ENCODE results near the gene RNF227. TPM values are rescaled to one million over a fixed set of nuclear protein-coding genes. Genes with fewer than 3 reads are reported as not detected.
"Not testable (repeated sequence)": the region's sequence is repeated elsewhere in the genome, so short reads cannot be mapped to it uniquely, and the experiment has no call there.

RNF227 gene
- total RNA-seq, 2 experiments from 2014 or later, result 3.8 to 4.7 TPM

DNA sequence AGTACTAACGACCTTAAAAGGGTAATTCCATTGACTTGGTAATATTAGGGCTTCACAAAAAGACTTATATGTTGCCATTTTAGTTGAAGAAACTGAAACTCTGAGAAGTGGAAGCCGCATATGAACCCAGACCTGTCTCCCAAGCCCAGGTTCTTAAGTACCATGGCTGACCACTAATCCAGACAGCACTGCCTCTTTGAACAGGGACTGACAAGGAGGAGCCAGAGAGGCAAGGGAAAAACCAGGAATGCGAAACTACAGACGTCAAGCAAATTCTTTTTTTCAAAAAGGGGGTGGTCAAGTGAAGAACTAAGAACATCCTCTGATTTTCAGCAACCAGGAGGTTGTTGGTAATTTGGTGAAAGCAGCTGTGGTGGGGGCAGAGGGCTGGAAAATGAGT, 43.0 kb downstream of the RNF227 start:
- Histone ChIP-seq H4K20me1 (ENCODE audit: insufficient read depth, low read length) (no peaks in the 10 kb centered on the region; the same call in 1 of the 2 replicates), H3K9me3 (ENCODE audit: low read length) (no peaks in the 10 kb centered on the region), H3K27ac (ENCODE audit: low read depth, low read length, poor library complexity, severe bottlenecking) (no peak overlapping the region), H3K4me1 (ENCODE audit: insufficient read depth, low read length, poor library complexity, severe bottlenecking) (peaks cover 9% of the 10 kb centered on the region), H3K9me2 (ENCODE audit: insufficient read depth, low read length) (no peaks in the 10 kb centered on the region), H3K4me3 (ENCODE audit: low read depth, low read length, poor library complexity, severe bottlenecking) (no peak overlapping the region), H3K79me2 (ENCODE audit: insufficient read depth, low read depth, low read length) (peaks cover 29% of the 10 kb centered on the region; the same call in 1 of the 2 replicates), H3K4me2 (ENCODE audit: low read length) (no peak overlapping the region), H2AFZ (ENCODE audit: low read length) (no peak overlapping the region), H3K36me3 (ENCODE audit: insufficient read depth, low read length) (peaks cover 93% of the 10 kb centered on the region)
- ChIA-PET POLR2A (no interaction called here), CTCF (ENCODE audit: unreplicated experiment) (no interaction called here)
- no peak for TF ChIP-seq EZH2phosphoT487 (IDR thresholded peaks at IDR 0.05; ENCODE audit: borderline replicate concordance, low read depth, low read length)
- TF ChIP-seq, protein P1, sequence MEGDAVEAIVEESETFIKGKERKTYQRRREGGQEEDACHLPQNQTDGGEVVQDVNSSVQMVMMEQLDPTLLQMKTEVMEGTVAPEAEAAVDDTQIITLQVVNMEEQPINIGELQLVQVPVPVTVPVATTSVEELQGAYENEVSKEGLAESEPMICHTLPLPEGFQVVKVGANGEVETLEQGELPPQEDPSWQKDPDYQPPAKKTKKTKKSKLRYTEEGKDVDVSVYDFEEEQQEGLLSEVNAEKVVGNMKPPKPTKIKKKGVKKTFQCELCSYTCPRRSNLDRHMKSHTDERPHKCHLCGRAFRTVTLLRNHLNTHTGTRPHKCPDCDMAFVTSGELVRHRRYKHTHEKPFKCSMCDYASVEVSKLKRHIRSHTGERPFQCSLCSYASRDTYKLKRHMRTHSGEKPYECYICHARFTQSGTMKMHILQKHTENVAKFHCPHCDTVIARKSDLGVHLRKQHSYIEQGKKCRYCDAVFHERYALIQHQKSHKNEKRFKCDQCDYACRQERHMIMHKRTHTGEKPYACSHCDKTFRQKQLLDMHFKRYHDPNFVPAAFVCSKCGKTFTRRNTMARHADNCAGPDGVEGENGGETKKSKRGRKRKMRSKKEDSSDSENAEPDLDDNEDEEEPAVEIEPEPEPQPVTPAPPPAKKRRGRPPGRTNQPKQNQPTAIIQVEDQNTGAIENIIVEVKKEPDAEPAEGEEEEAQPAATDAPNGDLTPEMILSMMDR (conservative IDR thresholded peaks at IDR 0.05; ENCODE audit: low read length), result no peak
- DNase-seq (ENCODE audit: low spot score), result no peak
- no TSS peak for BruUV-seq (replicated peaks)
- intact Hi-C loops (cut with micrococcal nuclease; ENCODE audit: unreplicated experiment), result no loop called here

DNA sequence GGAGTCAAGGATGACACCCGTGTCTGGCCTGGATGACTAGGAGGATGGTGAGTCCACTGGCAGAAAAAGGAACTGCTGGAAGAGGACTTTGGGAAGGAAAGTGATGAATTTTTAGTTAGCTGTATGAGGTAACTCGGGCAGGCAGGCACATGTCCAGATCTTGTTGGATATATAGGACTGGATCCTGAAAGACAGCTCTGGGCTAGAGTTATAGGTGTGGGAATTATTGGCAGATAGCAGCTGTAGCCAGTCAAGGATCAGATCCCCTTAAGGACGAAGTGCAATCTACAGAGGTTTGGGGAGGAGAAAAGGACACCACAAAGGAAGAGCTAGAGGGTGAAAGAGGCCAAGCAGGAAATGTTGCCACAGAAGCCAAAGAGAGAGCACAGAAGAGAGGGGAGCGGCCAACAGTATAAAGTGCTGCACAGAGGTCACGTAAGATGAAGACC, 48.2 kb downstream of the RNF227 start:
- no peaks in the 10 kb centered on the region for H3K9me2 ChIP-seq (ENCODE audit: insufficient read depth, low read length)
- H3K4me3 ChIP-seq (ENCODE audit: low read depth, low read length, poor library complexity, severe bottlenecking), result no peak overlapping the region
- no peak for TF ChIP-seq EZH2phosphoT487 (IDR thresholded peaks at IDR 0.05; ENCODE audit: borderline replicate concordance, low read depth, low read length)
- TF ChIP-seq, protein P1 (conservative IDR thresholded peaks at IDR 0.05; ENCODE audit: low read length), result no peak
- H3K9me3 ChIP-seq (ENCODE audit: low read length), result no peaks in the 10 kb centered on the region
- H3K4me1 ChIP-seq (ENCODE audit: insufficient read depth, low read length, poor library complexity, severe bottlenecking), result peaks cover 13% of the 10 kb centered on the region
- intact Hi-C loops (cut with micrococcal nuclease; ENCODE audit: unreplicated experiment), result no loop called here
- no peak overlapping the region for H2AFZ ChIP-seq (ENCODE audit: low read length)
- H3K4me2 ChIP-seq (ENCODE audit: low read length), result no peak overlapping the region
- peaks cover 13% of the 10 kb centered on the region; the same call in 1 of the 2 replicates for H3K79me2 ChIP-seq (ENCODE audit: insufficient read depth, low read depth, low read length)
- H3K27ac ChIP-seq (ENCODE audit: low read depth, low read length, poor library complexity, severe bottlenecking), result no peak overlapping the region
- ChIA-PET CTCF (ENCODE audit: unreplicated experiment) (interaction anchor here (0.5 kb wide), 1 partner anchor 654 kb away, joined by 4 read pairs; no protein-coding TSS in a partner anchor), POLR2A (interaction anchor here (1.5 kb wide), 1 partner anchor 45 kb away, joined by 4 read pairs; no protein-coding TSS in a partner anchor)
- DNase-seq (ENCODE audit: low spot score), result no peak
- H4K20me1 ChIP-seq (ENCODE audit: insufficient read depth, low read length), result no peaks in the 10 kb centered on the region
- H3K36me3 ChIP-seq (ENCODE audit: insufficient read depth, low read length), result peaks cover 95% of the 10 kb centered on the region
- no TSS peak for BruUV-seq (replicated peaks)

DNA sequence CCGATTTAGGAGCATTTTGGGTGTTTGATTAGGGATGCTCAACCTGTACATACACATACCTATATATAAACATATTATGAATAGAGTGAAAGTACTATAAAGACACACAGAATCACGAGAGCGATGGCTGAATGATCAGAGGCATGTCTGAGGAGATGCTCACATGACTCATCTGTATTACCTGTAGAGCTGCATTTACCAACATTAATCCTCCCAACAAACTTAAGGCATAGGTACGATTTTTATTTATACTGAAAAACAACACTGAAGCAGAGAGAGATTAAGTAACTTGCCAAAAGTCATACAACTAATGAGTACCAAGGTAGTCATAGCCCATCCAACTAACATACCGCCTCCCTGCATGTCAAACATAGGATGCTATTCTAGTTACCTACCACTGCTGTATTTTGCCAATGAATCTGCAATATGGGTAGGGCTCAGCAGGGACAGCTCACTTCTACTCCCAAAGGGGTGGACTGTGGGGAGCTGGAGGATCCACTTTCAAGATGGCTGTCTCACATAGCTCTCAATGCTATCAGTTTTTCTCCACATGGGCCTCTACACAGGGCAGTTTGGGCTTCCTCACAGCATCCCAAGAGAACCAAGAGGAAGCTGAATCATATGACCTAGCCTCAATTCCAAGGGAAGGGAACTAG, 51.0 kb downstream of the RNF227 start:
- no peak overlapping the region for H3K27ac ChIP-seq (ENCODE audit: low read depth, low read length, poor library complexity, severe bottlenecking)
- H3K36me3 ChIP-seq (ENCODE audit: insufficient read depth, low read length), result peaks cover 94% of the 10 kb centered on the region
- intact Hi-C loops (cut with micrococcal nuclease; ENCODE audit: unreplicated experiment), result no loop called here
- DNase-seq (ENCODE audit: low spot score), result peak; percentile 16
- CTCF ChIA-PET (ENCODE audit: unreplicated experiment), result no interaction called here
- H3K9me2 ChIP-seq (ENCODE audit: insufficient read depth, low read length), result no peaks in the 10 kb centered on the region
- no peak overlapping the region for H3K4me3 ChIP-seq (ENCODE audit: low read depth, low read length, poor library complexity, severe bottlenecking)
- no TSS peak for BruUV-seq (replicated peaks)
- TF ChIP-seq EZH2phosphoT487 (IDR thresholded peaks at IDR 0.05; ENCODE audit: borderline replicate concordance, low read depth, low read length), result no peak
- TF ChIP-seq, protein P1 (conservative IDR thresholded peaks at IDR 0.05; ENCODE audit: low read length), result no peak
- peaks cover 40% of the 10 kb centered on the region for H3K79me2 ChIP-seq (ENCODE audit: insufficient read depth, low read depth, low read length)
- H4K20me1 ChIP-seq (ENCODE audit: insufficient read depth, low read length), result no peaks in the 10 kb centered on the region; the same call in 1 of the 2 replicates
- no peak overlapping the region for H3K4me2 ChIP-seq (ENCODE audit: low read length)
- POLR2A ChIA-PET, result interaction anchor here (0.6 to 1.7 kb wide), 3 partner anchors 12 to 121 kb away, joined by 3 to 4 read pairs (median 3); no protein-coding TSS in a partner anchor
- H3K4me1 ChIP-seq (ENCODE audit: insufficient read depth, low read length, poor library complexity, severe bottlenecking), result peaks cover 33% of the 10 kb centered on the region
- H2AFZ ChIP-seq (ENCODE audit: low read length), result no peak overlapping the region
- H3K9me3 ChIP-seq (ENCODE audit: low read length), result no peaks in the 10 kb centered on the region

DNA sequence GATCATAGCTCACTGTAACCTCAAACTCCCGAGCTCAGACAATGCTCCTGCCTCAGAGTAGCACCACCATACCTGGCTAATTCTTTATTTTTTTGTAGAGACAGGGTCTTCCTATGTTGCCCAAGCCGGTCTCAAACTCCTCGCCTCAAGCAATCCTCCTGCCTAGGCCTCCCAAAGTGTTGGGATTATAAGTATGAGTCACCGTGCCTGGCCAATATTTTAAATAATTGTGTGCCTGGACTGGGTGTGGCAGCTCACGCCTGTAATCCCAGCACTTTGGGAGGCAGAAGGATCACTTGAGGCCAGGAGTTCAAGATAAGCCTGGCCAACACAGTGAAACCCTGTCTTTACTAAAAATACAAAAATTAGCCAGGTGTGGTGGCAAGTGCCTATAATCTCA, 51.7 kb downstream of the RNF227 start:
- intact Hi-C loops (cut with micrococcal nuclease; ENCODE audit: unreplicated experiment), result not testable (repeated sequence)

More for the DNA sequence above, 51.7 kb downstream of the RNF227 start:
- BruUV-seq (replicated peaks); H3K9me2 ChIP-seq (ENCODE audit: insufficient read depth, low read length); H3K9me3 ChIP-seq (ENCODE audit: low read length); H3K4me3 ChIP-seq (ENCODE audit: low read depth, low read length, poor library complexity, severe bottlenecking); CTCF ChIA-PET (ENCODE audit: unreplicated experiment); H3K4me2 ChIP-seq (ENCODE audit: low read length); H2AFZ ChIP-seq (ENCODE audit: low read length); DNase-seq (ENCODE audit: low spot score); H4K20me1 ChIP-seq (ENCODE audit: insufficient read depth, low read length); H3K27ac ChIP-seq (ENCODE audit: low read depth, low read length, poor library complexity, severe bottlenecking): not testable (repeated sequence)
- Histone ChIP-seq H3K36me3 (ENCODE audit: insufficient read depth, low read length) (peaks cover 96% of the 10 kb centered on the region), H3K79me2 (ENCODE audit: insufficient read depth, low read depth, low read length) (peaks cover 47% of the 10 kb centered on the region), H3K4me1 (ENCODE audit: insufficient read depth, low read length, poor library complexity, severe bottlenecking) (peaks cover 40% of the 10 kb centered on the region)
- POLR2A ChIA-PET, result interaction anchor here (1.4 kb wide), 1 partner anchor 14 kb away, joined by 4 read pairs; no protein-coding TSS in a partner anchor

All from OCI-LY7 (cell line).